Muscle layer of duodenum (tissue), 2 donors: ENCODE data around the gene PAQR5.

ENCODE experiments used
- H3K27ac ChIP-seq: one replicate; pipeline ENCODE4 v1.7.0; 2013; ENCODE audit warnings: mild to moderate bottlenecking, low read length
- H3K27me3 ChIP-seq: one replicate; pipeline ENCODE4 v1.7.0; 2013; ENCODE audit warnings: low read depth, mild to moderate bottlenecking, control low read depth, low read length
- H3K36me3 ChIP-seq, 2 donors: one replicate each; pipeline ENCODE4 v1.7.0; 2013; ENCODE audit warnings: low read length in 2 of 2, control low read depth in 1 of 2, mild to moderate bottlenecking in 1 of 2; ENCODE audit not compliant: insufficient read depth in 2 of 2, control insufficient read depth in 1 of 2
- H3K4me1 ChIP-seq, 2 donors: one replicate each; pipeline ENCODE4 v1.7.0; 2013; ENCODE audit warnings: low read length in 2 of 2, mild to moderate bottlenecking in 2 of 2, control low read depth in 1 of 2, moderate library complexity in 1 of 2; ENCODE audit not compliant: insufficient read depth in 2 of 2, control insufficient read depth in 1 of 2
- H3K4me3 ChIP-seq, 2 donors: one replicate each; pipeline ENCODE4 v1.7.0; 2013; ENCODE audit warnings: low read length in 2 of 2, low read depth in 1 of 2, mild to moderate bottlenecking in 1 of 2
- H3K9me3 ChIP-seq, 2 donors: one replicate each; pipeline ENCODE4 v1.7.0; 2013; ENCODE audit warnings: low read length in 2 of 2, control low read depth in 1 of 2, mild to moderate bottlenecking in 1 of 2; ENCODE audit not compliant: control insufficient read depth in 1 of 2
- donor health status: healthy.

PAQR5 gene

GRCh38 chr15:69305933-69306568 is 7.3 kb downstream of the PAQR5 start:
- no peak overlapping the region for H3K27ac ChIP-seq

GRCh38 chr15:69307939-69308338 is 9.2 kb downstream of the PAQR5 start:
- H3K27ac ChIP-seq: no peak overlapping the region
- no peaks in the 10 kb centered on the region for H3K27me3 ChIP-seq
- H3K9me3 ChIP-seq: no peaks in the 10 kb centered on the region
- no peaks in the 10 kb centered on the region for H3K4me1 ChIP-seq
- no peak overlapping the region for H3K4me3 ChIP-seq
- H3K36me3 ChIP-seq: no peaks in the 10 kb centered on the region

More at GRCh38 chr15:69305933-69306568, 7.3 kb downstream of the PAQR5 start:
- H3K27me3 ChIP-seq: no peaks in the 10 kb centered on the region
- no peaks in the 10 kb centered on the region for H3K36me3 ChIP-seq
- no peaks in the 10 kb centered on the region for H3K9me3 ChIP-seq
- H3K4me1 ChIP-seq: no peaks in the 10 kb centered on the region
- no peak overlapping the region for H3K4me3 ChIP-seq

- Histone ChIP-seq H3K27ac (no peak overlapping the region), H3K36me3 (no peaks in the 10 kb centered on the region), H3K9me3 (no peaks in the 10 kb centered on the region), H3K4me1 (no peaks in the 10 kb centered on the region), H3K4me3 (no peak overlapping the region), H3K27me3 (no peaks in the 10 kb centered on the region)
Observed at GRCh38 chr15:69308949-69309348, 10.2 kb downstream of the PAQR5 start.

- Histone ChIP-seq H3K4me3 (no peak overlapping the region), H3K27ac (no peak overlapping the region), H3K36me3 (no peaks in the 10 kb centered on the region), H3K9me3 (no peaks in the 10 kb centered on the region), H3K27me3 (no peaks in the 10 kb centered on the region), H3K4me1 (no peaks in the 10 kb centered on the region)
Observed at GRCh38 chr15:69311319-69311721, 12.6 kb downstream of the PAQR5 start.

- Histone ChIP-seq H3K27me3 (no peaks in the 10 kb centered on the region), H3K36me3 (no peaks in the 10 kb centered on the region), H3K4me3 (no peak overlapping the region), H3K4me1 (no peaks in the 10 kb centered on the region), H3K9me3 (no peaks in the 10 kb centered on the region), H3K27ac (no peak overlapping the region)
Observed at GRCh38 chr15:69313432-69314000, 14.8 kb downstream of the PAQR5 start.

GRCh38 chr15:69314131-69314530 is 15.4 kb downstream of the PAQR5 start:
- H3K36me3 ChIP-seq: no peaks in the 10 kb centered on the region
- no peaks in the 10 kb centered on the region for H3K9me3 ChIP-seq
- H3K27ac ChIP-seq: no peak overlapping the region
- no peaks in the 10 kb centered on the region for H3K4me1 ChIP-seq
- no peak overlapping the region for H3K4me3 ChIP-seq
- H3K27me3 ChIP-seq: no peaks in the 10 kb centered on the region

- no peaks in the 10 kb centered on the region for H3K4me1 ChIP-seq
- no peaks in the 10 kb centered on the region for H3K36me3 ChIP-seq
- H3K9me3 ChIP-seq: no peaks in the 10 kb centered on the region
- no peak overlapping the region for H3K27ac ChIP-seq
- H3K27me3 ChIP-seq: no peaks in the 10 kb centered on the region
- no peak overlapping the region for H3K4me3 ChIP-seq
Observed at GRCh38 chr15:69314736-69315135, 16.0 kb downstream of the PAQR5 start.

- Histone ChIP-seq H3K4me3 (no peak overlapping the region), H3K27me3 (no peaks in the 10 kb centered on the region), H3K9me3 (no peaks in the 10 kb centered on the region), H3K4me1 (no peaks in the 10 kb centered on the region), H3K27ac (no peak overlapping the region), H3K36me3 (no peaks in the 10 kb centered on the region)
Observed at GRCh38 chr15:69315402-69316110, 16.8 kb downstream of the PAQR5 start.

GRCh38 chr15:69316291-69316690 is 17.6 kb downstream of the PAQR5 start:
- H3K36me3 ChIP-seq: no peaks in the 10 kb centered on the region
- H3K27me3 ChIP-seq: no peaks in the 10 kb centered on the region
- no peak overlapping the region for H3K4me3 ChIP-seq
- H3K9me3 ChIP-seq: no peaks in the 10 kb centered on the region
- no peak overlapping the region for H3K27ac ChIP-seq
- H3K4me1 ChIP-seq: no peaks in the 10 kb centered on the region

- no peak overlapping the region for H3K4me3 ChIP-seq
- no peaks in the 10 kb centered on the region for H3K36me3 ChIP-seq
- no peaks in the 10 kb centered on the region for H3K9me3 ChIP-seq
- H3K27ac ChIP-seq: no peak overlapping the region
- no peaks in the 10 kb centered on the region for H3K4me1 ChIP-seq
- no peaks in the 10 kb centered on the region for H3K27me3 ChIP-seq
Observed at GRCh38 chr15:69317392-69317841, 18.7 kb downstream of the PAQR5 start.

GRCh38 chr15:69318033-69318432 is 19.3 kb downstream of the PAQR5 start:
- no peak overlapping the region for H3K4me3 ChIP-seq
- no peak overlapping the region for H3K27ac ChIP-seq
- H3K9me3 ChIP-seq: no peaks in the 10 kb centered on the region
- H3K4me1 ChIP-seq: no peaks in the 10 kb centered on the region
- H3K36me3 ChIP-seq: no peaks in the 10 kb centered on the region
- H3K27me3 ChIP-seq: no peaks in the 10 kb centered on the region
